HCT116 (cell line): ENCODE data around the gene ITIH5. TPM values are rescaled to one million over a fixed set of nuclear protein-coding genes. Genes with fewer than 3 reads are reported as not detected.

Experiments
- ATAC-seq: fragments of 200-7000 bp; cut with Tn5 transposase; 2 replicates; pipeline ENCODE4 v1.9.1; 2020; ENCODE audit warnings: mild to moderate bottlenecking, moderate library complexity
- BruUV-seq: library from RNA; stranded (reverse); fragments of 400-500 nt; replicated peaks from 2 replicates; lab custom pipeline; 2021; lab: Mats Ljungman, UMichigan
- CTCF ChIA-PET: fragments of 300-600 bp; sonication (Branson Sonifier 250); formaldehyde crosslinking; loops from one replicate; lab custom pipeline; 2021; ENCODE audit warnings: antibody characterized with exemption; lab: Charles Lee
- POLR2A ChIA-PET: fragments of 300-600, 350-600 bp; sonication (Branson Sonifier 250); formaldehyde crosslinking; loops from one replicate; lab custom pipeline; 2021; ENCODE audit warnings: antibody characterized with exemption; lab: Charles Lee
- RAD21 ChIA-PET, 2 experiments: fragments of 300-600 bp; sonication (Branson Sonifier 250); formaldehyde crosslinking; loops; one replicate each; lab custom pipeline; 2023; ENCODE audit warnings: low total read pairs in 2 of 2; ENCODE audit not compliant: uncharacterized antibody in 2 of 2, unreplicated experiment in 2 of 2, low non-redundant PET in 1 of 2; lab: Charles Lee
- DNase-seq: peaks from one replicate; pipeline ENCODE4 v3.0.0-alpha.2; 2010; ENCODE audit warnings: low read depth, low spot score
- H2AFZ ChIP-seq: fragments of 200-600 bp; shearing (Covaris generic), sonication (generic); 2 replicates; pipeline ENCODE4 v1.6.1; 2017; ENCODE audit warnings: low read depth, mixed run types, mixed read lengths, antibody characterized with exemption, low read length; ENCODE audit not compliant: poor library complexity, severe bottlenecking
- H3K27ac ChIP-seq: 2 replicates; pipeline ENCODE4 v1.5.1; 2012; ENCODE audit warnings: low read depth, low read length
- H3K27me3 ChIP-seq: fragments of 200-600 bp; sonication (generic); 2 replicates; pipeline ENCODE4 v1.6.1; 2016; ENCODE audit warnings: mixed run types, low read length, mixed read lengths; ENCODE audit not compliant: insufficient read depth
- H3K36me3 ChIP-seq, 2 experiments: fragments of 200-500 bp in 1 of 2; fragments of 200-600 bp in 1 of 2; sonication (Bioruptor generic) in 1 of 2; sonication (generic) in 1 of 2; 2 replicates each; pipeline versions ENCODE4 v1.5.1 to v1.6.1; 2014 to 2016; ENCODE audit warnings: low read length in 2 of 2, inconsistent platforms in 1 of 2, mixed read lengths in 1 of 2, mixed run types in 1 of 2; ENCODE audit not compliant: insufficient read depth in 2 of 2, control insufficient read depth in 1 of 2
- H3K4me1 ChIP-seq, 2 experiments: fragments of 200-600 bp in 1 of 2; sonication (generic) in 1 of 2; 2 replicates each; pipeline versions ENCODE4 v1.5.1 to v1.6.1; 2012 to 2017; ENCODE audit warnings: low read length in 2 of 2, inconsistent platforms in 1 of 2, mild to moderate bottlenecking in 1 of 2, mixed read lengths in 1 of 2, mixed run types in 1 of 2, moderate library complexity in 1 of 2; ENCODE audit not compliant: insufficient read depth in 2 of 2, control insufficient read depth in 1 of 2
- H3K4me2 ChIP-seq: fragments of 200-600 bp; sonication (generic); 2 replicates; pipeline ENCODE4 v1.6.1; 2017; ENCODE audit warnings: mixed run types, low read length, mixed read lengths
- H3K4me3 ChIP-seq, 2 experiments: fragments of 200-600 bp in 1 of 2; sonication (generic) in 1 of 2; replicated peaks in 1 of 2; 2 replicates each; pipeline ENCODE4 v1.5.1; 2011 to 2016; ENCODE audit warnings: low read length in 2 of 2, control low read depth in 1 of 2, low read depth in 1 of 2, mild to moderate bottlenecking in 1 of 2, mixed read lengths in 1 of 2, mixed run types in 1 of 2
- H3K79me2 ChIP-seq: fragments of 200-600 bp; sonication (generic); 2 replicates; pipeline ENCODE4 v1.6.1; 2017; ENCODE audit warnings: mild to moderate bottlenecking, mixed run types, low read length, moderate library complexity, mixed read lengths; ENCODE audit not compliant: insufficient read depth
- H3K9ac ChIP-seq: fragments of 200-600 bp; sonication (generic); 2 replicates; pipeline ENCODE4 v1.6.1; 2016; ENCODE audit warnings: low read length, mixed read lengths
- H3K9me2 ChIP-seq: fragments of 200-600 bp; sonication (generic), shearing (Covaris generic); 2 replicates; pipeline ENCODE4 v1.6.1; 2017; ENCODE audit warnings: mixed run types, mild to moderate bottlenecking, moderate library complexity; ENCODE audit not compliant: insufficient read depth
- H3K9me3 ChIP-seq, 2 experiments: fragments of 200-500 bp in 1 of 2; fragments of 200-600 bp in 1 of 2; sonication (Bioruptor generic) in 1 of 2; sonication (generic) in 1 of 2; 2 replicates each; pipeline ENCODE4 v1.6.1; 2014 to 2017; ENCODE audit warnings: low read length in 2 of 2, mixed read lengths in 2 of 2, inconsistent platforms in 1 of 2, low read depth in 1 of 2, mild to moderate bottlenecking in 1 of 2, mixed run types in 1 of 2, moderate library complexity in 1 of 2; ENCODE audit not compliant: control insufficient read depth in 1 of 2, insufficient read depth in 1 of 2
- H4K20me1 ChIP-seq: fragments of 200-600 bp; sonication (generic), shearing (Covaris generic); 2 replicates; pipeline ENCODE4 v1.6.1; 2017; ENCODE audit warnings: mixed run types, mild to moderate bottlenecking, moderate library complexity; ENCODE audit not compliant: insufficient read depth
- CEBPB ChIP-seq: IDR thresholded peaks from 2 replicates; pipeline ENCODE4 v1.6.1; 2012; ENCODE audit warnings: low read depth
- CTCF ChIP-seq, 3 experiments: fragments of 200-600 bp in 1 of 3; sonication (generic) in 1 of 3; IDR thresholded peaks in 2 of 3; conservative IDR thresholded peaks in 1 of 3; 2 replicates each; pipeline ENCODE4 v1.5.1; 2012 to 2017; ENCODE audit warnings: low read depth in 2 of 3, low read length in 2 of 3, antibody characterized with exemption in 1 of 3, borderline replicate concordance in 1 of 3, control low read depth in 1 of 3, mild to moderate bottlenecking in 1 of 3, mixed read lengths in 1 of 3, mixed run types in 1 of 3, moderate library complexity in 1 of 3; ENCODE audit not compliant: insufficient read depth in 1 of 3
- EGR1 ChIP-seq: IDR thresholded peaks from 2 replicates; pipeline ENCODE4 v1.6.1; 2012; ENCODE audit warnings: low read depth
- ELF1 ChIP-seq: IDR thresholded peaks from 2 replicates; pipeline ENCODE4 v1.6.1; 2012; ENCODE audit warnings: low read depth, borderline replicate concordance
- EZH2 ChIP-seq: fragments of 200-600 bp; sonication (generic); IDR thresholded peaks from 2 replicates; pipeline ENCODE4 v1.6.1; 2017; ENCODE audit warnings: antibody characterized with exemption, mixed run types
- FOSL1 ChIP-seq: IDR thresholded peaks from 2 replicates; pipeline ENCODE4 v1.6.1; 2012; ENCODE audit warnings: low read depth
- JUND ChIP-seq: IDR thresholded peaks from 2 replicates; pipeline ENCODE4 v1.6.1; 2012
- MAX ChIP-seq: IDR thresholded peaks from 2 replicates; pipeline ENCODE4 v1.6.1; 2012
- POLR2A ChIP-seq: IDR thresholded peaks from 2 replicates; pipeline ENCODE4 v1.7.0; 2011; ENCODE audit warnings: borderline replicate concordance; ENCODE audit not compliant: insufficient read depth, insufficient read length; ENCODE audit errors: extremely low read depth
- POLR2AphosphoS5 ChIP-seq: IDR thresholded peaks from 2 replicates; pipeline ENCODE4 v1.6.1; 2011; ENCODE audit warnings: mild to moderate bottlenecking, low read depth, low read length, moderate library complexity
- REST ChIP-seq: IDR thresholded peaks from 2 replicates; pipeline ENCODE4 v1.6.1; 2012; ENCODE audit warnings: low read depth
- SIN3A ChIP-seq: IDR thresholded peaks from 2 replicates; pipeline ENCODE4 v1.6.1; 2012; ENCODE audit warnings: low read depth
- SP1 ChIP-seq: IDR thresholded peaks from 2 replicates; pipeline ENCODE4 v1.6.1; 2012; ENCODE audit warnings: low read depth
- TCF7L2 ChIP-seq: IDR thresholded peaks from 2 replicates; pipeline ENCODE4 v1.7.0; 2011; ENCODE audit warnings: borderline replicate concordance, inconsistent platforms; ENCODE audit not compliant: insufficient read depth, insufficient read length; ENCODE audit errors: extremely low read depth
- YY1 ChIP-seq: IDR thresholded peaks from 2 replicates; pipeline ENCODE4 v1.6.1; 2011; ENCODE audit warnings: low read length, low read depth, moderate library complexity, mild to moderate bottlenecking; ENCODE audit not compliant: insufficient replicate concordance; ENCODE audit errors: extremely low read depth
- ZBTB33 ChIP-seq: IDR thresholded peaks from 2 replicates; pipeline ENCODE4 v1.6.1; 2011; ENCODE audit warnings: mild to moderate bottlenecking, low read length, moderate library complexity; ENCODE audit not compliant: insufficient replicate concordance; ENCODE audit errors: extremely low read depth
- ZFX ChIP-seq: fragments of 450-650 bp; IDR thresholded peaks from 2 replicates; pipeline ENCODE4 v1.6.1; 2017
- ZNF274 ChIP-seq: fragments of 200-500 bp; sonication (Bioruptor generic); IDR thresholded peaks from 2 replicates; pipeline ENCODE4 v1.6.1; 2014; ENCODE audit warnings: mild to moderate bottlenecking, low read depth, low read length, inconsistent platforms
- intact Hi-C: fragments of 100-400 bp; cut with micrococcal nuclease; formaldehyde crosslinking; loops from 2 replicates; pipeline ENCODE4 v1.10.0; 2022
- total RNA-seq: library from RNA; stranded (reverse); gene quantifications from one replicate; pipeline ENCODE4 v1.2.1, GENCODE V29; 2021; ENCODE audit not compliant: unreplicated experiment
- TF ChIP-seq, protein P1 (sequence below): IDR thresholded peaks from 2 replicates; pipeline ENCODE4 v1.6.1; 2012

The ITIH5 gene
- total RNA-seq, 1 experiment from 2014 or later, result not detected

- Histone ChIP-seq H3K9me2 (no peaks in the 10 kb centered on the region), H3K79me2 (no peaks in the 10 kb centered on the region), H3K4me2 (no peak overlapping the region), H3K4me3 (no peak overlapping the region)
- ATAC-seq, result no peak
- ChIA-PET RAD21 (no interaction called here), CTCF (interaction anchor here (5.1 kb wide), 1 partner anchor 159 kb away, joined by 81 read pairs; no protein-coding TSS in a partner anchor)
- TF ChIP-seq REST, result no peak
- no peak for TF ChIP-seq ZBTB33
- no peak for TF ChIP-seq JUND
- no peak for TF ChIP-seq FOSL1
- no peak for TF ChIP-seq ZNF274
- no peak for TF ChIP-seq YY1
- no peak for TF ChIP-seq MAX
- TF ChIP-seq ELF1, result no peak
- TF ChIP-seq CTCF (IDR thresholded peaks at IDR 0.05 in 2 of 3, conservative IDR thresholded peaks at IDR 0.05 in 1 of 3; ENCODE audit: borderline replicate concordance in 1 of 3, insufficient read depth in 1 of 3, low read depth in 2 of 3, low read length in 2 of 3), result no peak
- TF ChIP-seq TCF7L2, result no peak
- no peak for TF ChIP-seq SP1
- no peak for TF ChIP-seq SIN3A
- TF ChIP-seq, protein P1, sequence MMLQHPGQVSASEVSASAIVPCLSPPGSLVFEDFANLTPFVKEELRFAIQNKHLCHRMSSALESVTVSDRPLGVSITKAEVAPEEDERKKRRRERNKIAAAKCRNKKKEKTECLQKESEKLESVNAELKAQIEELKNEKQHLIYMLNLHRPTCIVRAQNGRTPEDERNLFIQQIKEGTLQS, result no peak
- TF ChIP-seq CEBPB, result no peak
- TF ChIP-seq POLR2A, result no peak
- no peak for TF ChIP-seq EZH2
- TF ChIP-seq POLR2AphosphoS5, result no peak
- TF ChIP-seq EGR1, result no peak
- no peak for TF ChIP-seq ZFX
- TF ChIP-seq, all 23 proteins: peak for 0
- H3K4me1 ChIP-seq, result no peaks in the 10 kb centered on the region
- H3K9ac ChIP-seq, result no peak overlapping the region
- intact Hi-C loops, result loop anchor here (5.0 to 10.0 kb wide), 3 partner anchors 95 to 345 kb away; no protein-coding TSS in a partner anchor
- POLR2A ChIA-PET, result no interaction called here
- no peak overlapping the region for H3K27ac ChIP-seq
- no peak for DNase-seq
- no peaks in the 10 kb centered on the region for H3K36me3 ChIP-seq
- H2AFZ ChIP-seq, result no peak overlapping the region
- H3K9me3 ChIP-seq, result no peaks in the 10 kb centered on the region
- peaks cover 31% of the 10 kb centered on the region for H3K27me3 ChIP-seq
- H4K20me1 ChIP-seq, result no peaks in the 10 kb centered on the region
- no TSS peak for BruUV-seq
Observed at GRCh38 chr10:7527468-7527867, 139.3 kb downstream of the ITIH5 start.
